ENCODE data around the gene MID1.

MID1 gene, protein sequence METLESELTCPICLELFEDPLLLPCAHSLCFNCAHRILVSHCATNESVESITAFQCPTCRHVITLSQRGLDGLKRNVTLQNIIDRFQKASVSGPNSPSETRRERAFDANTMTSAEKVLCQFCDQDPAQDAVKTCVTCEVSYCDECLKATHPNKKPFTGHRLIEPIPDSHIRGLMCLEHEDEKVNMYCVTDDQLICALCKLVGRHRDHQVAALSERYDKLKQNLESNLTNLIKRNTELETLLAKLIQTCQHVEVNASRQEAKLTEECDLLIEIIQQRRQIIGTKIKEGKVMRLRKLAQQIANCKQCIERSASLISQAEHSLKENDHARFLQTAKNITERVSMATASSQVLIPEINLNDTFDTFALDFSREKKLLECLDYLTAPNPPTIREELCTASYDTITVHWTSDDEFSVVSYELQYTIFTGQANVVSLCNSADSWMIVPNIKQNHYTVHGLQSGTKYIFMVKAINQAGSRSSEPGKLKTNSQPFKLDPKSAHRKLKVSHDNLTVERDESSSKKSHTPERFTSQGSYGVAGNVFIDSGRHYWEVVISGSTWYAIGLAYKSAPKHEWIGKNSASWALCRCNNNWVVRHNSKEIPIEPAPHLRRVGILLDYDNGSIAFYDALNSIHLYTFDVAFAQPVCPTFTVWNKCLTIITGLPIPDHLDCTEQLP

GRCh38 chrX:10620121-10620699 lies at the start of gene MID1:
Gene MID1, minus strand, starts transcription at chrX:10620585. Its CDS starts 53,038 bp downstream, at chrX:10567547.
- peak in 1 of 2 donors; percentile 0 for DNase-seq (ENCODE audit: low read depth in 2 of 2)

GRCh38 chrX:10667143-10667542 lies 46.8 kb upstream of the MID1 start:
- DNase-seq (ENCODE audit: low read depth in 2 of 2) = no peak

DNA sequence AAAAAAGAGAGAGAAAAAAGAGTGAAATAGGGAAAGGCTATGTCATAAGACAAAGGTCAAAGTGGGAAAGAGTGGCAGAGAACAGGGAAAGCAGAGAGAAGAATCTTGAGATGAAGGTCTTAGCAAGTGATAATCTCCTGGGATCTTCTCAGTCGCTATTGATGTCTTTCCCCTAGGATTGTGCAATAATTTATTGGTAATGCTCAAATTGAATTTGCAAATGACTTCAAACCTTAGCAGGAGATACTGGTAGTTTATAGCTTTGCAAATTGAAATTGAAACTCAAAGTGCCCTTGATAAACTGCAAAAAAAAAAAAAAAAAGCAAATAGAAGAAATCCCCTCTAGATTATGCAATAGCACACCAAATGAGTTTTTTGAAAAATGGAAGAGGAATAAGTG lies 45.7 kb upstream of the MID1 start:
- no peak for DNase-seq (ENCODE audit: low read depth in 2 of 2)

GRCh38 chrX:10665681-10666080 lies 45.3 kb upstream of the MID1 start:
- no peak for DNase-seq (ENCODE audit: low read depth in 2 of 2)

DNA sequence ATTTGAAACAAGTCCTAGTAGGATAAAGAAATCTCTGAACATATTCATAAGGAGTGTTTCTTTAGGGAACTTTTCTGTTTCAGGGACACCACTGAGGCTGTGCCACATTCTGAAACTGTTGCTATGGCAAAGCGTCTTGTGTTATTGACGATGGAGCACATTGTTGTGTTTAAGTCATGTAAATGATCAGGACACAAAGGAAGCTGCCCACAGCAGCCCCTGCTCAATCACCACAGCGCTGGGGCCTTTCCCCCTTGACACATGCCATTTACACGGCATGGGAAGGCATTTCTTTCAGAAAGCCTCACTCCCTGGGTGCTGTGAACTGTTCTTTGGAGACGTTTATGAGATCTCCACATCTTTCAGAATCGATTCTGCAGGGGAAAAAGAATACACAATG lies 39.8 kb upstream of the MID1 start:
- DNase-seq (ENCODE audit: low read depth in 2 of 2) = no peak

DNA sequence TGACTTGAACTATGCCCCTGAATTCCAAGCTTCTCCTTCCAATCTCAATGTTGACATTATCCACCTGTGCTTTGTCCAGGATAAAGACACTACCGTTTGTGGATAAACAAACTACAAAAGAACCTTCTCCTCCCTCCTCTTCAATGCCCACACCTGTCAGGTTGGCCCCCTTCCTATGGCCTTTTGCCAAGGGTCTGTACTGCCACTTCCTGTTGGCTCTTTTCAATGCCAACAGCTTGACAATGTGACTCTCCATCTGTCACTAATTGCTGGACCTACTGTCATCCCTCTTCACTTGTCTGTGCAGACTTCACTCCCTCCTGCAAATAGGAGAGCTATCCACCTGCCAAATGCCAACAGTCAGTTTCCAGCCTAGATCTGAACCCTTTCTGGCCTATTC lies 35.8 kb upstream of the MID1 start:
- DNase-seq (ENCODE audit: low read depth in 2 of 2) = no peak

DNA sequence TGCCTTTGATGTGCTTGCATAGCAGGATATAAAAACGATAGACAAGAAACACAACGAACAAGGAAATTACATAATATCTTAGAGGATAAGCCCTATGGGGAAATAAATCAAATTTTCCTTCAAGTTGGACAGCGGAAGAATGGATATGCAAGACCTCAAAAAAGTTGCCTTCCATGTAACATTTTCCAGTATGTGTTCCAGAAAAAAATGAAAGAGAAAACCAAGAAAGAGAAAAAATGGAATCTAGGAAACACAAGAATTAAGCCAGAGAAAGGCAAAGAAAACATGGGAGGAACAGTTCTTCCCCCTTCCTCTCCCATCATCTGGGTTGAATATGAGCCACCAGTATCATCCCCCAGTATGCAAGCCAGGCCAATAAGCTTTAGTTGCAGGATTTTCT lies 34.6 kb upstream of the MID1 start:
- DNase-seq (ENCODE audit: low read depth in 2 of 2) = no peak

DNA sequence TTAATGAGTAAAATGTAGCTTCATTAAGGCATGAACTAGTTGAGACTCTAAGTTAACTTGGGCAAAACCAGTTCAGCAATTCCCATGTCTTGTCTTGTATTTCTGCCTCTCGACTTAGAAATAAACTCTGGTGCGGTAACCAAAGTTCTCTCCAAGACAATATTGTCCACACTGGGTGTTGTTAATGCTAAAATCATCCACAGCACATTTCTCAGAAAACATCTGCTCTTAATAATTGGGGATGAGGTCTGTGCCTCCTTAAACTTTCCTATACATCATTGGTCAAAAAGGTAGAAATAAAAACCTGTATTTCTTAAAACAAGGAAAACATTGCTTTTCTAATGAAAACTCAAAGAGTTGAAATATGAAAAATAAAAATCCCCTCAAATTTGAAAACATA lies 32.9 kb upstream of the MID1 start:
- DNase-seq (ENCODE audit: low read depth in 2 of 2) = no peak

- no peak for DNase-seq (ENCODE audit: low read depth in 2 of 2)
These were observed 28.9 kb upstream of the MID1 start for GRCh38 chrX:10649265-10649664.

- no peak for DNase-seq (ENCODE audit: low read depth in 2 of 2)
These were observed 28.2 kb upstream of the MID1 start for GRCh38 chrX:10648614-10649013.

- DNase-seq (ENCODE audit: low read depth in 2 of 2) = no peak
These were observed 16.5 kb upstream of the MID1 start for GRCh38 chrX:10636851-10637250.

DNA sequence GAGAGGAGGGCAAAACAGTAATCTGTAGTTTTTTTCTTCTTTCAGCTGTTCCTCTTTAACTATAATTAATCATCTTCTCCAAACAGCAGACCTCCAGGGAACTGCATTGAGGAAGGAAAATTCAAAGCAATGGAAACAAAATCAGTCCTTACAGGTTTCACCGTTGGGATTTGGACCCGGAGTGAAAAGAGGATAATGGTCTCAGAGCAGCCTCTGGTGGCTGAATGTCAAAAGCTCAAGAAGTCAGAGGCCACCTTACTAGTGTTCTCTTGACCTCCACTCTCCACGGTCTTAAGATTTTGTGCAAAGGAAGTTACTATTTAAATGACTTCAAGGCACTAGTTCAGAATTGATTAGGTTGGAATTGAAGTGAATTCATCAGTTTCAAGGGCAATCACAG lies 16.0 kb upstream of the MID1 start:
- no peak for DNase-seq (ENCODE audit: low read depth in 2 of 2)

- no peak for DNase-seq (ENCODE audit: low read depth in 2 of 2)
These were observed 14.2 kb upstream of the MID1 start for GRCh38 chrX:10634392-10635161.

DNA sequence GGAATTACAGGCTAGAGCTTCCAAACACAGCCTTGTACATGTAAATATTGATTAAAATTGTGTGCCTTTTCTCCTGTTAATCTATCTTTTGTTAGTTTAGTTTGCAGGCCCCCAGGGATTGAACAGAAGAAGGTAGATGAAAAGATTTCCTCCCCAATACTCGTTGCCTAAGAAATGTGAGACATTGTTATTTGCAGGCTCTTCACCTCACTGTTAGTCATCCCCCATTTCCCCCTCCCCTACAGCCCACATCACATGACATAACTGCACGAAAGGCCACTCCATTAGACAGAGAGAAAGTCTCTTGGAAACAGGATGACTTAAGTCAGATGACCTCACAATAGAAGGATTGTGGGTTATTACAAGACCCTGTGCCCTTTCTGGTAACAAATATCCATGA lies 13.3 kb upstream of the MID1 start:
- DNase-seq (ENCODE audit: low read depth in 2 of 2) = no peak

GRCh38 chrX:10631416-10632145 lies 11.2 kb upstream of the MID1 start:
- no peak for DNase-seq (ENCODE audit: low read depth in 2 of 2)

DNA sequence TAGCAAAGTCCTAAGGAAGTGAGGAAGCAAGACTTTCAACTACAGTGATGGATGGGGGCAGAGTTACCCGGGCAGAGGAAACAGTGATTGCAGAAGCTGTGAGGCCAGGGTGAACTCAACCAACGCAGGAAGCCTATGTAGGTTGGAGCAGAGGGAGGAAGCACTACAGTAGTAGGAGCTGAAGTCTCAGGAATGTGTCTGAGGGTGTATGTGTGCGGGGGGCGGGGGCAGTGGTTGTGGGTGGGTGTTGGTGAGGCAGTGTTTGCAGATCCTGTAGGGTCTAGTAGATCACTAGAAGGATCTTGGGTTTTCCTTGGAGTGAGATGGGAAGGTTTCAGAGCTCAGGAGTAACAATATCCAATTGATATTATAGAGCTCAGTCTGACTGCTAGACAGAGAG lies 9.9 kb upstream of the MID1 start:
- no peak for DNase-seq (ENCODE audit: low read depth in 2 of 2)

DNA sequence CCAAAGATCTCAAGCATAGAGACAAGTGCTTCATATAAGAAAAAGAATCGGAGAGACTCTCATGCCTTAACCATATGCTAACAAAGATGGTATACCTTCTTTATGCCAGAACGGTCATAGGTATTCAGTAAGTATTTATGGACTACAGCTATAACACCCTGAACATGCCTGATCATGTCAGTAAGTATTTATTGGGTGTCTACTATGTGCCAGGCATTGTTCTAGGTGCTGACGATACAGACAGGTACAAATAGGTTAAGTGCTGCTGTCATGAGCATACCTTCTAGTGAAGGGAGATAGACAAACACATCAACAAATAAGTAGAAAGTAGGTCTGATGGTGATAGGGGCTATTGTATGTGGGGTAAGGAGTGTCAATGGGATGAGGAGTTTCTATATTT lies 9.5 kb upstream of the MID1 start:
- no peak for DNase-seq (ENCODE audit: low read depth in 2 of 2)

- DNase-seq (ENCODE audit: low read depth in 2 of 2) = no peak
These were observed 8.5 kb upstream of the MID1 start for GRCh38 chrX:10628906-10629305.

DNA sequence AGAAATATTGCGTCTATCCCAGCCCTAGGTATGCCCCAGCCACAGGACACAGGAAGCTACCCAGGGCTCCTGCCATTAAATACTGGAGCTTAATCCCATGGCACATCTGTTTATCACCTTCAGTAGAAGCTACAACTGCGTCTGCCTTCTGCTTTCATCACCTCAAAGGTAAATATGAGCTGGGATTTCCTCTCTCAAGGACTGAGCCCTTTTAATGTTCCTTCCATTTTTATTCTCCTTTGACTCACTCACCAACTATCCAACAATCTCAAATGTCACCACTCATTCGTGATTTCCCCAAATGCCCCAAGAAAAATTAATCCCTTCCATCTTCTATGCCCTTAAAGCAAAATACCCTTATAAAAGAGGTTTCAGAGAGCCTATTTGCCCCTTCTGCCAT lies 1.8 kb upstream of the MID1 start:
- no peak for DNase-seq (ENCODE audit: low read depth in 2 of 2)

- DNase-seq (ENCODE audit: low read depth in 2 of 2) = no peak
These were observed 849 bp downstream of the MID1 start for GRCh38 chrX:10619425-10620046.

DNA sequence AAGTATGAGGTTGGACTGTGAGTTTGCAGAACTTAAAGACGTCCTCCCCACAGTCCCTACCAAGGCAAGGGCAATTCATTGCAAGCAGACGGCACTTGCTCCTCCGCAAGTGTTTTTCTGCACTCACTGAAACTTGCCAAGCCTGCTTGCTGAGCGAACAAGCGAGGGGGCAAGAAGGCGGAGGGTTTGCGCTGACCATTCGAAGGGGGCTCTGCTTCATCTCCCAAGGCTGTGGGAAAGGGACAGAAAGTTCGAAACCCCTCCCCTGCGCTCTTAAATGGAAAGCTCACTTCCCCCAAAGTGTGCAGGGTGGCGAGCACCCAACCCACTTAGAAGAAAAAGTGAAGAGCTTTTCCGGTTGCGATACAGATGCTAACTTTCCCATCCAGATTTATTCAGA lies 1.4 kb downstream of the MID1 start:
- DNase-seq (ENCODE audit: low read depth in 2 of 2) = no peak
